ENCODE data around the gene TTLL3. TPM values are rescaled to one million over a fixed set of nuclear protein-coding genes. Genes with fewer than 3 reads are reported as not detected.
"Not testable (repeated sequence)": the region's sequence is repeated elsewhere in the genome, so short reads cannot be mapped to it uniquely, and the experiment has no call there.

Gene TTLL3, protein sequence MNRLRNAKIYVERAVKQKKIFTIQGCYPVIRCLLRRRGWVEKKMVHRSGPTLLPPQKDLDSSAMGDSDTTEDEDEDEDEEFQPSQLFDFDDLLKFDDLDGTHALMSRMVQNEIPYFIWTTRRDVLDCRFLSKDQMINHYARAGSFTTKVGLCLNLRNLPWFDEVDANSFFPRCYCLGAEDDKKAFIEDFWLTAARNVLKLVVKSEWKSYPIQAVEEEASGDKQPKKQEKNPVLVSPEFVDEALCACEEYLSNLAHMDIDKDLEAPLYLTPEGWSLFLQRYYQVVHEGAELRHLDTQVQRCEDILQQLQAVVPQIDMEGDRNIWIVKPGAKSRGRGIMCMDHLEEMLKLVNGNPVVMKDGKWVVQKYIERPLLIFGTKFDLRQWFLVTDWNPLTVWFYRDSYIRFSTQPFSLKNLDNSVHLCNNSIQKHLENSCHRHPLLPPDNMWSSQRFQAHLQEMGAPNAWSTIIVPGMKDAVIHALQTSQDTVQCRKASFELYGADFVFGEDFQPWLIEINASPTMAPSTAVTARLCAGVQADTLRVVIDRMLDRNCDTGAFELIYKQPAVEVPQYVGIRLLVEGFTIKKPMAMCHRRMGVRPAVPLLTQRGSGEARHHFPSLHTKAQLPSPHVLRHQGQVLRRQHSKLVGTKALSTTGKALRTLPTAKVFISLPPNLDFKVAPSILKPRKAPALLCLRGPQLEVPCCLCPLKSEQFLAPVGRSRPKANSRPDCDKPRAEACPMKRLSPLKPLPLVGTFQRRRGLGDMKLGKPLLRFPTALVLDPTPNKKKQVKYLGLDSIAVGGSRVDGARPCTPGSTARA
- 66.6 and 71.2 TPM in 2 replicates for total RNA-seq

DNA sequence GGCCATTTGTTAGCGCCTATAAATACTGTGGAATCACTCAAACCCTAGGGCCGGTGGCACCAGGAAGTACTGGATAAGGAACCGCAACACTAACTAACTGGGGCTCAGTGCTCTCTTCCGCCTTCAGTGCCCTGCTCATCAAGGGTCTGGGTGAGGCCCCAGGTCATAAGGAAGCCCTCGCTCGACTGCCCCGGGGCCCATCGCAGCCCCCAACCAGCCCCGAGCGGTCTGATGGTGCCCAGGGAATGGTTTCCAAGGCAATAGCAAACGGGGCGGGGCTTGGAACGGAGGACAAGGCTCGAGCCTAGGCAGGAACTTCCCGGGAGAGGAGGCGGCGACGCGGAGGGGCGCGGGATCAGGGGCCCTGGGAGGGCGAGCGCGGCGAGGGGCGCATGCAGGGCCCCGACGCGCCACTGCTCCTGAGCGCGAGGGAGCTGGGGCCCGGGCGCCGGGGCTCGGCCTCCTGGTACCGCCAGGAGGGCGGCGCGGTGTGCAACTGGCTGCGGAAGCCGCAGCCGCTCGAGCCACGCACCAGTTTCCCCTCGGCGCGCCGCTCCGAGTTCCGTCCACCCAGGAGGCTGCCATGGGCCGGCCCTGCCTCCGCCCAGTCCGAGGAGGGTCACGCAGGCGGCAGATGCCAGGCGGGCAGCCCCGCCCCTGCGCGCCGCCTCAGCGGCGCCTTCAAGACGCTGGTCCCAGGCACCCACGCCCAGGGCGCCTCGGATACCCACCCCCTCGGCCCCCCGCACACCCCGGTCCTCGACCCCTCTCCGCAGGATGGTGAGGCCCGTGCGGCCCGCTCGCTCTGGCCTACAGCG, at the start of gene TTLL3:
Gene TTLL3 (plus strand): TSS at position 648 of the 818 bp plus-strand sequence. CDS start 400 bp downstream, outside the sequence.
- intact Hi-C loops (cut with micrococcal nuclease), result no loop called here

DNA sequence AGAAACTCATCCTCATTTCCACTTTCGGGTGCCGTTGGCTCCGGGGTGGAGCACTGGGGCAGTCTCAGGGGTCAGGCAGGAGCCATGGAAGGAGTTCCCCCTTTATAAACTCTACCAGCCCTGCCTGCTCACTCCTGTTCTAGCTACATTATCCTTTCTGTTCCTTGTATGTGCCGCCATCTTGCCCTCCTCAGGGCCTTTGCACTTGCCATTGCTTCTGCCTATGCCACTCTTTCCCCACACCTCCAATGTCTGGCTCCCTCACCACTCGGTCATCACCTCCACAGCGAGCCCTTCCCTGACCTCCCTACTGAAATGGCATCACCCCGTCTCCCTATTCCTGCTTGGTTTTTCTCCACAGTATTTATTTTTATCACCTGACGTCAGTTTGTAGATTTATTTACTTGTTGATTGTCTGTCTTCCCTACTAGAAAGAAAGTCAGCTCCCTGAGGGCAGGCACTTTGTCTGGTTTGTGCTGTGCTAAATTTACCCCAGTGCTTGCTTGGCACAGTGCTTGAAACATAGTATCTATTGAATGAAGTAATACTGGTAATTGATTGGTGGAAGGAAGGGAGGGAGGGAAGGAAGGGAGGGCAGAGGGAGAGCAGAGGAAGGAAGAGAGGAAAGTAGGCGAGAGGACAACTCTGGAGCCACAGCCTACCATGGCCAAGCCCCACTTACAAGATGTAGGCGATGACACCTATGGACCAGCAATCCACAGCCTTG, 49.1 kb upstream of the TTLL3 start:
- intact Hi-C loops (cut with micrococcal nuclease), result no loop called here

DNA sequence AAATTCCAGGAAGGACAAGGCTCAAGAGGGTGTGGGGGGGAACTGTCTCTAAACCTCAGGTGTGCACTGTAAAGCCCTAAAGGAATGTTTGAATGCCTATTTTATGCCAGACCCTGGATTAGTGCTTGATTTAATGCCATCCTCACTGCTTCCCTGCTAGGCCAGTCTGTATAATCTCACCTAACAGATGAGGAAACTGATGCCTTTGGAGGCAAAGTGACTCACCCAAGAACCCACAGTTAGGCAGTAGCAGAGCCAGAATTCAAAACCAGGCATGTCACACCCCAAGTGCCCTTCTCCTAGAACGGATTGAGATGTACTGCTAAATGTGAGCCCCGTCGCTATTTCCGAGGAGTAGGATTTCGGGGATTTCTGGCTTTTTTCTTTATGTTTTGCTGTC, 48.1 kb upstream of the TTLL3 start:
- intact Hi-C loops (cut with micrococcal nuclease), result no loop called here

DNA sequence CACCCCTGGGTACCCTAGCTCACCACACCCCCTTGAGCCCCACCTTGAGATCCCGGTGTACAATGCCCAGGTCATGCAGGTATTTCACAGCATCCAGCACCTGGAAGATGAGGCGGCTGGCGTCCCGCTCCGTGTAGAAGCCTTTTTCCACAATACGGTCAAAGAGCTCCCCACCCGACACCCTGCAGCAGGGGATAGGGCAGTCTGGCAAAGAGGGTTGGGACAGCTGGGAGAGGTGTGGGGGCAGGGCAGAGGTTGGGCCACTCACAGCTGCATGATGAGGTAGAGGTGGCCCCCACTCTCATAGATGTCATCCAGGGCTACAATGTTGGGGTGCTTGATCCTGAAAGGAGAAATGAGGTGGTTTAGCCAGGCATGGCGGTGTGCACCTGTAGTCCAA, 47.2 kb upstream of the TTLL3 start:
- intact Hi-C loops (cut with micrococcal nuclease), result no loop called here

DNA sequence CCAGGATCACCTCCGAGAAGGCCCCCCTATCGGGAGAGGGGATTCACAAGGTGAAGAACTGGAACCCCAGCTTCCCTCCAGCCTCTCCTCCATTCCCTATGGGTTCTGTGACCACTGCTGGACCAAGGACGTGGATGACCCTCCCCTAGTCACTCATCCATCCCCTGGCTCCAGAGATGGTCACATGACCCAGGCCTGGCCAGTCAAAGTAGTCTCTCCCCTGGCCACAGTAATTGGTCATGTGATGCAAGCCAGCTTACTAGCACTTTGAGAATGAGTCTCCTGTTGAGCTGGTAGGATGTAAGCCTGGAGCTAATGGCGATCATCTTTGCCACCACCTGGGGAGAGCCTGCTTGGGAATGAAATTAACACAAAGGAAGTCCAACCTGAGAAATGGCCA, 44.2 kb upstream of the TTLL3 start:
- intact Hi-C loops (cut with micrococcal nuclease), result no loop called here

DNA sequence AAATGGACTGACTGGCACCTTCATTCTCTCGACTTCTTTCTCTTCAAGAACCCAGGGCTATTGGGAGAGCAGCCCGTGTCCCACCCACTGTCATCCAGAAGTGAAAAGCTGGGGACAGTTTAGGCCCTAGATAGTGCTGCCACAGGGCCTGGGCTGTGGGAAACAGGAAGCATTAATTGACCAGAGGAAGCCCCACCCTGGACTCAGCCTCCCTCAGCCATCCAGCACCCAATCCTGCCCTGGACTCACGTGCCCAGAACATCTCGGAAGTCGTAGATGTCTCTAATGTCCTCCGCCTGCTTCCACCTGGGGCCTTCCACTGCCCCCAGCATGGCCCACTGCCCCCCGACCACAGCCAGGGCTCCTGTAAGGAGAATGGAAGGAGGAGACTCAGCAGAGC, 42.6 kb upstream of the TTLL3 start:
- intact Hi-C loops (cut with micrococcal nuclease), result no loop called here

DNA sequence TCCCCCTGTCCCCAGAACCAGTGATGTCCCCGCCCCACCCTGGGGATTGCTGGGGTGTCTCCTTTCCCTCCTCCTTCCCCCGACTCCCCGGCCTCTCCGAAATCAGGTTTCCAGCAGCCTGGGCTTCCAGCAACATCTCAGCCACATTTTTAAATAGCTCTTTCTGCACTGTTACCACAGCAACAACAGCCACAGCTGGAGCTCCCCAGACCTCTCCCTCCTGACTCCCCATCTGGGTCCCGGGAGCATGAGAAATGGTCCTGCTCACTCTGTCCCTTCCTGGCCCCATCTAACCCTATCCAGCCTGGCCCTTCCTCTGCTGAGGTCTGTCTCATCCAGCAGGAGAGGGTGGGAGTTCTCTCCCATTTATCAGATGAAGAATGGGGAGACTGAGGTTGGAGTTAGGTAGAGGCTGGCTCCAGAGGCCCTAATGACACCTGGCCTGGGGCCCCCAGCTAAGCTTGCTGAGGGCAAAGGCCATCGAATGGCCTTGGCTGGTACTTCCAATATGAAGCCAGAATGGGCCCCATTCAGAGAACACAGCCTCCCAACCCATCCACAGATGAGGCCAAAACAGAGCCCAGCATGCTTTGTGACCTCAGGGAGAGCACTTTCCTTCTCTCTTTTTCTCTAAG, 41.8 kb upstream of the TTLL3 start:
- intact Hi-C loops (cut with micrococcal nuclease), result no loop called here

DNA sequence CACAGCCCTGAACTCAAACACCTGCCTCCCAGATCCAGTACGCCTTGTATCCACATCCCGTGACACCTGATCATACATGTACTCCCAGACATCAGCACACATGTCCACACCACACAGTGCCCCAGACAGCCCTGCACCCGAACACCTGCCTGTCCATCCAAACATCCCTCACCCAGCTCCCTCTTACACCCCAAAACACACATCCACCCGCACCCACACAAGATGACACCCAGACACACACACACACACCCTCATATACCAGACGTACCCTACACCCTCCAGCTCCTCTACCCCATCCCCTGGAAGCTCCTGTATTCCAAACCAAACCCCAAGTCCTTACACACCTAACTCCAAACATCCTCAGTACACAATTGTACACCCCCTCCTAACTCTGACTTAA, 41.0 kb upstream of the TTLL3 start:
- intact Hi-C loops (cut with micrococcal nuclease), result loop anchor here (1.0 kb wide), 3 partner anchors 10 to 24 kb away; partner anchors contain the start of gene ARPC4

DNA sequence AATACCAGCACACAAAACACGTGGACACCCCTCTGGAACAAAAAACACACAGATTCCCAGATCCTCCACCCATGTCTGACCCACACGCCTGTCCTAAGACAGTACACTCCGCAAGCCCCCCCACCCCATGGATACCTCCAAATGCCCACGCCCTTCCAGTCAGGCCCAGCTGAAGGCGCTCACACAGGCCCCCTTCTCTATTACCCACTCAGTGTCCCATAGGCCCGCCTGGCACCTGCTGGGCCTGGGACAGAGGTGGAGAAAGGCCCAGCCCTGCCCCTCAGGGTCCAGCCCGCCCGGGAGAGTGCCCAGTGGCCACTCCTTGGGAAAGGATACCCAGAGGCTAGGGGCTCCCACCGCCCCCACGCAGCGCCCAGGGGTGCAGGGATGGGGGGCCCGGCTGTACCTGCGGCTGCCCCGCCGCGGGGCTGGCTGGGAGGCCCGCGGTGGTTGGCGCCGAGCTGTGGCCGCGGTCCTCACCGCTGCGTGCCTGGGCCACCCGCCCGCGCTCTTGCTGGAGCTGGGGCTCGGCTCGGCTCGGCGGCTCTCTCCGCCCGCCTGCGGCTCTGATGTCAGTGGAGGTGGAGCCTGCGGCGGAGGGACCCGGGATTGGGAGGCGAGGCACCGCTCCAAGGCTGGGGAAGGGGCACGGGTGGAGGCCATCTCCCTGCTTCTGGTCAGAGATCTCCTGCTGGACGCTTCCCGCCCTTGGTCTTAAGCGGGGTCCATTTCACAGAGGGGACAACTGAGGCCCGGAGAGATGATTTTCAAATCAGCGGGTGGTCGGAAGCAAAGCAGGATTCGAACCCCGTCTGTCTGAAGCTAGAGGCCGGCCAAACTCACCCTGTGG, 40.4 kb upstream of the TTLL3 start, which contains the start of gene CAMK1:
Gene CAMK1 (minus strand): TSS at position 522 of the 850 bp plus-strand sequence. CDS start 2,198 bp downstream, outside the sequence.
- intact Hi-C loops (cut with micrococcal nuclease), result loop anchor here (1.0 kb wide), 3 partner anchors 10 to 24 kb away; partner anchors contain the start of gene ARPC4

DNA sequence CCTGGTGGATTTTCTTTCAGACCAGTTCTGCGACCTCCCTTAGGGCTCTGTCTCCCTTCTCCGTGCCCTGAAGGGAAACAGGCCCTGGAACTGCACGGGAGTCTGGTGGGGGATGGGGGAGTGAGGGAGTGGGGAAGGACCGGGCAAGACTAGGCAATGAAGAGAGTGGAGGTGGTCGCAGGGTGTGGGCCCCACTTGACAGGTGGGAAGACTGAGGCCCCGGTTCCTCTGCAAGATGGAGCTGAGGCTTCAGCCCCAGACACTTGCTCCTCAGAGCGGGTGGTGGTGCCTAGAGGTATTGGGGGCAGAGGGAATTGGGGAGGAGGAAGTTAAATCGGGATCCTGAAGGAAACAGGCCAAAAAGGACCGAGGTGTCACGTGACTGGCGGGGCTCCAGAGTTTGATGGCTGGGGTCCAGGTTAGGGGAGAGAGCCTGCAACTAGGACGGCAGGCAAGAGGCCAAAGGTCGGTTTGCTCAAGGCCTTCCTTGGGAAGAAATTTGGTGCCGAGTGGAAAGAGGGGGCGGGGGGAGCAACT, 39.7 kb upstream of the TTLL3 start:
- intact Hi-C loops (cut with micrococcal nuclease), result no loop called here

DNA sequence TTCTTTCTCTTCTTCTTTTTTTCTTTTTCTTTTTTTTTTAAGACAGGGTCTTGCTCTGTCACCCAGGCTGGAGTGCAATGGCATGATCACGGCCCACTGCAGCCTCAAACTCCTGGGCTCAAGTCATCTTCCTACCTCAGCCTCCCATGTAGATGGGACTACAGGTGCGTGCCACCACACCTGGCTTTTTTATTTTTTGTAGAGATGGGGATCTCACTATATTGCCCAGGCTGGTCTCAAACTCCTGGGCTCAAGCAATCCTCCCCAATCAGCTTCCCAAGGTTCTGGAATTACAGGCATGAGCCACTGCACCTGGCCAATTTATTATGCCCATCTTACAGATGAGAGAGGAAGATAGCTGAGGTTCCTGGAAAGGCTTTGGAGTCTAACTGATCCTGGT, 39.1 kb upstream of the TTLL3 start:
- intact Hi-C loops (cut with micrococcal nuclease), result not testable (repeated sequence)

DNA sequence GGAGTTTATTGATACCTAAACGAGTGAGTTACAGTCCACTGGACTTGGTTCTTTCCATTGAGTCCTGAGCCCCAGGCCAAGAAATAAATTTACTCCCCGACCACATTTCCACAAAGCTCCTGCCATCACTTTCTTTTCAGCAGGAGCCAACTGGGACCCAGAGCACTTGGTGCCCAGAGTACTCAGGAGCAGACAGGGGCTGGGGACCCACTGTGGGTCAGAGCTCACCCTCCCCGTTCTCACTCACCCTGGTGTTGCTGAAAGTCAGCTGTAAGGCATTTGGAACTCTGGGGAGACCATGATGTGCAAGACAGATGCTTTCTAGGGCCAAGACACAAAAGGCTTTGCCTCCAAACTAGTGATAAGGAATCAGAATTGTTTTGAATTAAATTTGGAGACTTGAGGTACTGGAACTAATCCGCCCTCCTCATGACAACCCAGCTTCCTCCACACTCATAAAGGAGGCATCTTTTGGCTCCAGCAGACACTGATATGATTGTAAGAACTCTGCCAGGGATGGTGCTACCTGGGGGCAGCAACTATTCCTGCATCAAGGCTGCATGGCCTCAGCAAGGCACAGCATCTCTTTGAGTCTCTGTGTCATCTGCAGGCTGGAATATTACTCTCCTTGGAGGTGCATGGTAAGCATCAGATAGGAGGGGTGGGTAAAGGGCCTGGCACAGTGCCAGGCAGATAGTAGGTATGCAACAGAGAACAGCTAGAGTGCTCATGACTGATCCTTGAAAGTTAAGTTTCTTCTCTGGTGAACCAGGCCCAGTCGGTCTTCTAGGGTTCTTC, 33.0 kb upstream of the TTLL3 start:
- intact Hi-C loops (cut with micrococcal nuclease), result no loop called here

DNA sequence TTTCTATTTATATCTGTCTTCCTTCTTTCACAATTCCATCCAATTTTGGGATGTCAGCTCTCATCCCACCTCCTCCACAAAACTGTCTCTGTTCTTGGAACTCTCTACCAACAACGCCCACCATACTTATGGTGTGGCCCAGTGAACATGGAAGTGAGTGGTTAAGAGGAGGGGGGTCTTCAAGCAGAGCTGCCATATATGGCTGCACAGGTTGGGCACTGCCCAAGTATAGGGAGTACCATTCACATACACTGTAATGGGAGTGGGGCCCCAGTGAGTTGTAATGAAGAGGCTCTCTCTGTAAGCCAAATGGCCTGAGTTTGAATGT, 32.4 kb upstream of the TTLL3 start:
- intact Hi-C loops (cut with micrococcal nuclease), result no loop called here

DNA sequence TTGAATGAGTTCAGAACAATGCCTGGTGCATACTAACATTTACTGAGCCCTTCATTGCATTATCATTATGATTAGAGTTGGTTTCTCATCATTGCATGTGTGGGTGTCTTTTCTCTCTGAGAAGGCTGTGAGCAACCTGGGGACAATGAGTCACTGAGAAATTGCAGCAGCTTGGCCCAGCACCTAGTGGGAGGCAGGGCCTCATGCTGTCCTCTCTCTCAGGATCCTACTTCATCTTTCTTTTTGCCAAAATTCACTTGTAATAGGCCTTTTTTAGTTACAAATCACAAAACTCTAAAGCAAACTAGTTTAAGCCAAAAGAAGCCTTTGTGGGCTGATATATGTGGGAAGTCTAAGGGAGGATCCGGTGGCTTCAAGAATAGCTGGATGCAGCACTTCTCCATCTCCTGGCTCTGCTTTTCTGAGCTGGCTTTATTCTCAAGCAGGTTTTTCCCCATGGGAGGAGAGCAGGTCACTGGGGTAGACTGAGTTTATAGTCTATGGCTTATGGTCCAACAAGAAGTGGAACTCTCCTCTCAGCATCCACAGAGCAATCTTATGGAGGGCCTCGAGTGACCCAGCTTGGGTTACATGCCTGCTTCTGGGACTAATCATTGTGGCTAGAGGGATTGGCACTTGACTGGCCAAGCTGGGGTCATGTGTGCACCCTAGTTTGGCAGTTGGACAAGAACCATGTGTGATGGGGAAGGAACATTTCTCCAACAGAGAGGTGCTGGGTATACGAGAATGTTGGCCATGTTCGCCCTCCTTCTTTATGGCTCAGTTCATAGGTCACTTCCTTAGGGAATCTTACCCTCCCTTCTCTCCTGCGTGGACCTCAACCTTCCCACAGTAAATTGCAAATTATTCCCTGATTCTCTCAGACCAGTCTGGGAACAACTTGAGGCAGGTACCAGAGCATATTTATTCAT, 31.7 kb upstream of the TTLL3 start:
- intact Hi-C loops (cut with micrococcal nuclease), result loop anchor here (1.0 kb wide), 1 partner anchor 9 kb away; the partner anchor contains the start of gene CAMK1

DNA sequence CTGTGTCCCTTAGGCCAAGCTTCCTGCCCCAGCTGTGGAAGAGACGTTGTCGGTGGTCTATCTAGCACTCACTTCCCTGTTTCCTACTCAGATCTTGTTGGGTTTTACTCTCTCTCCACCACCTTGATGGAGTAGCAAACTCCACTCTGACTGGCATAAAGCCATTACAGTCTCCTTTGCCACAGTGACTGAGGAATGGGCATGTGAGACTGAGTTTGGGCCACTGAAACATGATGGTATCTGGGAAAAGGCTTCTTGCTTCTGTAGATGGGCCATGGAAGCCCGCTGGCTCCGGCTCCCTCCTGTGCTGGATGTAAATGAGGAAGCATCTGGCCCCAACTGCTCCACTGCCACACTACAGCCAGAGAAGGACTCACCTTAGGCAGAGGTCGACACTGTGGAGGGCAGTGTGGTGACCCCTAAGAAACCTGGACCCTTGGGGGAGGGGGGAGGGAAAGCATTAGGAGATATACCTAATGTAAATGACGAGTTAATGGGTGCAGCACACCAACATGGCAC, 30.9 kb upstream of the TTLL3 start:
- intact Hi-C loops (cut with micrococcal nuclease), result loop anchor here (1.0 kb wide), 1 partner anchor 10 kb away; the partner anchor contains the start of gene CAMK1

DNA sequence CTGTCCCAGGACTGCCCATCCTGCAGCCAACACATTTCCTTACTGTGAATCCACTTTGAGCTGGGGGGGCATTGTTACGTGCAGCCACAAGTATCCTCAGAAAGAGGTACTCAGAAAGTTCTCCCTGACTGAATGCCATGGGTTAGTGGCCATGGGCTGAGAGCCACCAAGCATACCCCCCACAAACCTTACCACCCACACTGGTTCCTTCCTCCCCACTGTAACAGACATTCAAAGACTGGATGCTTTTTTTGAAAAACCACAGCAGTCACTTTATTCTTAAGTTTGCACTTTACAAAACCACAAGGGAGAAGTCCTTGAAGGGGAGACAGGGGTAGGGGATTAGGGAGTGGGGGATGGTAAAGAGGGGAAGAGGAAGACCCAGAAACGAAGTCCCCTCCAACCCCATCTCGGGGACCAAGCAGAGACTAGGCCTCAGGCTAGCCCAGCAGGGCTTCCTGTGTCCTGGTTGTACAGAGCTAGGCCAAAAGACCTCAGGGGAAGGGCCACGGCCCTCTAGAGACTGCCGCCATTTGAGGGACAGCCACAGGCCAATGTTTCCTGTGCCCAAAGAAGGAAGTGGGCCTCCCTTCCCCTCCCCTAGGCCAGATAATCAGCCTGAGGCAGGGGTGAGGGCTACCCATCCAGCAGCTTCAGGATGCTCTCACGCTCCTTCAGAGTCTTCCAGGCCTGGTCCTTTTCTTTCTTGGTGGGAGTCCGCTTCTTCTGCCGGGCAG, 30.2 kb upstream of the TTLL3 start:
- intact Hi-C loops (cut with micrococcal nuclease), result loop anchor here (1.0 kb wide), 1 partner anchor 11 kb away; the partner anchor contains the start of gene CAMK1

All from T-helper 2 cell treated with Interferon-gamma antibody and Interleukin-4, amounts not matched to agents 100 ng/mL and 5 ng/mL, for 36 hours (primary cell).